ENCODE results near the gene PHF20.
A peak's percentile ranks its signal among the peaks of the same experiment; 100 is the strongest.

PHF20 gene

GRCh38 chr20:35820715-35821114, 48.9 kb downstream of the PHF20 start:
- H3K4me3 ChIP-seq (replicated peaks in 1 of 2; ENCODE audit: low read depth in 2 of 2, low read length in 2 of 2) = no peak overlapping the region

GRCh38 chr20:35821807-35822242, 50.0 kb downstream of the PHF20 start:
- H3K4me3 ChIP-seq (replicated peaks in 1 of 2; ENCODE audit: low read depth in 2 of 2, low read length in 2 of 2) = no peak overlapping the region
- peak; percentile 65 to 80 for DNase-seq (ENCODE audit: low read depth in 2 of 2)
- TF ChIP-seq CTCF (IDR thresholded peaks at IDR 0.05; ENCODE audit: low read depth, low read length) = no peak

More at GRCh38 chr20:35820715-35821114, 48.9 kb downstream of the PHF20 start:
- DNase-seq (ENCODE audit: low read depth in 2 of 2) = peak; percentile 32 to 54
- no peak for TF ChIP-seq CTCF (IDR thresholded peaks at IDR 0.05; ENCODE audit: low read depth, low read length)

- TF ChIP-seq CTCF (IDR thresholded peaks at IDR 0.05; ENCODE audit: low read depth, low read length) = no peak
- DNase-seq (ENCODE audit: low read depth in 2 of 2) = peak; percentile 19 to 35
- no peak overlapping the region for H3K4me3 ChIP-seq (replicated peaks in 1 of 2; ENCODE audit: low read depth in 2 of 2, low read length in 2 of 2)
Observed at GRCh38 chr20:35823147-35823546, 51.3 kb downstream of the PHF20 start.

GRCh38 chr20:35823937-35824336, 52.1 kb downstream of the PHF20 start:
- no peak for TF ChIP-seq CTCF (IDR thresholded peaks at IDR 0.05; ENCODE audit: low read depth, low read length)
- DNase-seq (ENCODE audit: low read depth in 2 of 2) = peak in 1 of 2 donors; percentile 26
- no peak overlapping the region for H3K4me3 ChIP-seq (replicated peaks in 1 of 2; ENCODE audit: low read depth in 2 of 2, low read length in 2 of 2)

- no peak for DNase-seq (ENCODE audit: low read depth in 2 of 2)
- no peak for TF ChIP-seq CTCF (IDR thresholded peaks at IDR 0.05; ENCODE audit: low read depth, low read length)
- no peak overlapping the region for H3K4me3 ChIP-seq (replicated peaks in 1 of 2; ENCODE audit: low read depth in 2 of 2, low read length in 2 of 2)
Observed at GRCh38 chr20:35826397-35826998, 54.7 kb downstream of the PHF20 start.

GRCh38 chr20:35828434-35828833, 56.6 kb downstream of the PHF20 start:
- TF ChIP-seq CTCF (IDR thresholded peaks at IDR 0.05; ENCODE audit: low read depth, low read length) = no peak
- H3K4me3 ChIP-seq (replicated peaks in 1 of 2; ENCODE audit: low read depth in 2 of 2, low read length in 2 of 2) = no peak overlapping the region
- DNase-seq (ENCODE audit: low read depth in 2 of 2) = no peak

GRCh38 chr20:35828916-35829315, 57.1 kb downstream of the PHF20 start:
- no peak for TF ChIP-seq CTCF (IDR thresholded peaks at IDR 0.05; ENCODE audit: low read depth, low read length)
- no peak for DNase-seq (ENCODE audit: low read depth in 2 of 2)
- H3K4me3 ChIP-seq (replicated peaks in 1 of 2; ENCODE audit: low read depth in 2 of 2, low read length in 2 of 2) = no peak overlapping the region
